ENCODE data around the gene HNRNPDL.
"Not testable (repeated sequence)": the region's sequence is repeated elsewhere in the genome, so short reads cannot be mapped to it uniquely, and the experiment has no call there.

The HNRNPDL gene

DNA sequence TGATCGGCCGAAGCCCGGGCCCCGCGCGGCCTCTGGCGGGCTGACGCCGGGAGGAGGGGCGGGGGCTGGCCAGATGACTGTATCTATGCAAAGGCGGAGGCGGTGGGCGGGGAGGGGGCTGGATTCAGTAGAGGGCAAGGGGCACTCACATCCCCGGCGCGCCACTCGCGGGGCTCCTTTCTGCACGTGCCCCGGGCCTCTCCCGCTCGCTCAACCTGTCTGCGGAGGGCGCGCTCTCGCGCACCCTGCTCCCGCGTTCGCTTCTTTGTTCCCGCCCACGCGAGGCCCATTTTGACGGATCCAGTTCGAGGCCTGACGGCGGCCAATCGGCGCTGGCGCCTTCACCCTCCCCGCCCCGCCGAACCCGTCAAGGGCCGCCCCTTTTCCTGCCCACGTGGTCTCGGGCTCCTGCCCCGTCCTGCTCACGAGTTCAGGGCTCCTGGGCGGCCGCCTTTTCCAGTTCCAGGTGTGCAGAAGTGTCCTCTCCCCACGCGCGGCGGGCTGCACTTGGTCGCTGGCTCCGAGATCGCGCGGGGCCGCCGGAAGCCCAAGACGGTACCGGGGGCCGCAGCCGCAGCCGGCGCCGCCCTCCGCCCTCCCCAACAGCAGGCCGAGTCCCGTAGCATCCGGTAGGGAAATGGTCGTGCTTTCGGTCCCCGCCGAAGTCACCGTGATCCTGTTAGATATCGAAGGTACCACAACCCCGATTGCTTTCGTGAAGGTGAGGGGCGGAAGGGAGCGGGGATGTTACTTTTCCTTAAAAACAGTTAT lies at the start of gene HNRNPDL, which contains the start of gene ENOPH1:
Gene HNRNPDL (minus strand): TSS at position 270 of the 771 bp plus-strand sequence. CDS start 772 bp downstream, outside the sequence.
Gene ENOPH1 (plus strand): TSS at position 398 of the 771 bp plus-strand sequence. CDS start 240 bp downstream, at position 638.
- Histone ChIP-seq H3K36me3 (ENCODE audit: control insufficient read depth in 1 of 2, insufficient read depth in 2 of 2, low read length in 2 of 2) (peaks cover 16 to 18% of the 10 kb centered on the region in 2 donors), H3K4me1 (ENCODE audit: control insufficient read depth in 1 of 2, insufficient read depth in 2 of 2, low read length in 2 of 2) (peaks cover 8 to 37% of the 10 kb centered on the region in 2 donors), H3K4me3 (ENCODE audit: low read depth in 1 of 2, low read length in 2 of 2) (peak within 1 kb of the TSS; percentile 96 to 97), H3K27me3 (ENCODE audit: low read depth, low read length) (no peaks in the 10 kb centered on the region), H3K9me3 (ENCODE audit: control insufficient read depth in 1 of 2, low read length in 2 of 2) (no peaks in the 10 kb centered on the region), H3K27ac (ENCODE audit: low read length) (peak within 1 kb of the TSS; percentile 96)

DNA sequence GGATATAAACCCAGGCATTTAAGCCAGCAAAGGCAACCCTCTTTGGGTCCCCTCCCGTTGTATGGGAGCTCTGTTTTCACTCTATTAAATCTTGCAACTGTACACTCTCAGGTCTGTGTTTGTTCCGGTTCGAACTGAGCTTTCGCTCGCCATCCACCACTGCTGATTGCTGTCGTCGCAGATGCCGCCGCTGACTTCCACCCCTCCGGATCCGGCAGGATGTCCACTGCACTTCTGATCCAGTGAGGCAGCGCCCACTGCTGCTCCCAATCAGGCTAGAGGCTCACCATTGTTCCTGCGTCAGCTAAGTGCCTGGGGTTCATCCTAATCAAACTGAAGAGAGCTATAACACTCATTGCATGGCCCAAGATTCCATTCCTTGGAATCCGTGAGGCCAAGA lies 49.3 kb upstream of the HNRNPDL start:
- Histone ChIP-seq H3K27ac (ENCODE audit: low read length) (no peak overlapping the region), H3K27me3 (ENCODE audit: low read depth, low read length) (no peaks in the 10 kb centered on the region), H3K4me3 (ENCODE audit: low read depth in 1 of 2, low read length in 2 of 2) (no peak overlapping the region), H3K9me3 (ENCODE audit: control insufficient read depth in 1 of 2, low read length in 2 of 2) (no peaks in the 10 kb centered on the region), H3K4me1 (ENCODE audit: control insufficient read depth in 1 of 2, insufficient read depth in 2 of 2, low read length in 2 of 2) (no peaks in the 10 kb centered on the region), H3K36me3 (ENCODE audit: control insufficient read depth in 1 of 2, insufficient read depth in 2 of 2, low read length in 2 of 2) (no peaks in the 10 kb centered on the region)

DNA sequence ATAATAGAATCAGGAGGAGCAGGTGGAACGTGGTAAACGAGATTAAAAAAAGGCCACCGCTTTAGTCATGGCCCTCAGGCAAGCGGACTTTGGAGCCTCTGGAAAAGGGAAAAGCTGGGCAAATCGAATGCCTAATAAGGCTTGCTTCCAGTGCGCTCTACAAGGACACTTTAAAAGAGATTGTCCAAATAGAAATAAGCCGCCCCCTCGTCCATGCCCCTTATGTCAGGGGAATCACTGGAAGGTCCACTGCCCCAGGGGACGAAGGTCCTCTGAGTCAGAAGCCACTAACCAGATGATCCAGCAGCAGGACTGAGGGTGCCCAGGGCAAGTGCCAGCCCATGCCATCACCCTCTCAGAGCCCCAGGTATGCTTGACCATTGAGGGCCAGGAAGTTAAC lies 47.2 kb upstream of the HNRNPDL start:
- H3K4me1 ChIP-seq (ENCODE audit: control insufficient read depth in 1 of 2, insufficient read depth in 2 of 2, low read length in 2 of 2); H3K4me3 ChIP-seq (ENCODE audit: low read depth in 1 of 2, low read length in 2 of 2); H3K27ac ChIP-seq (ENCODE audit: low read length); H3K9me3 ChIP-seq (ENCODE audit: control insufficient read depth in 1 of 2, low read length in 2 of 2); H3K27me3 ChIP-seq (ENCODE audit: low read depth, low read length); H3K36me3 ChIP-seq (ENCODE audit: control insufficient read depth in 1 of 2, insufficient read depth in 2 of 2, low read length in 2 of 2): not testable (repeated sequence)

DNA sequence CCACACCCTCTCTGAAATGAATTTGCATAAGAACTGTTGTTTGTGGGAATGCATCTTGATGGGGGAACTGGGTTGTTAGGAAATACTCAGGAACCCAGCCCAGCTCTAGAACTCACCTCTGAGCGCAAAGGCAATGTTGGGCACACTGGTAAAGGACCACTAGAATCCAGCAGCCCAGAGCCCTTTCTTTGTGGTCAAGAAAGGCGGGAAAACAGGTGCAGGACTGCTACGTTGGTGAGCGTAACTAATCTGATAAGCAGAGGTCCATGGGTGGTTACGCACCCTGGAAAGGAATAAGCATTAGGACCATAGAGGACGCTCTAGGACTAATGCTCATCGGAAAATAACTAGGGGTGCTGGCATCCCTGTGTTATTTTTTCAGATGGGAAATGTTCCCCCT lies 45.7 kb upstream of the HNRNPDL start:
- not testable (repeated sequence) for H3K27me3 ChIP-seq (ENCODE audit: low read depth, low read length); H3K4me3 ChIP-seq (ENCODE audit: low read depth in 1 of 2, low read length in 2 of 2); H3K36me3 ChIP-seq (ENCODE audit: control insufficient read depth in 1 of 2, insufficient read depth in 2 of 2, low read length in 2 of 2); H3K4me1 ChIP-seq (ENCODE audit: control insufficient read depth in 1 of 2, insufficient read depth in 2 of 2, low read length in 2 of 2); H3K9me3 ChIP-seq (ENCODE audit: control insufficient read depth in 1 of 2, low read length in 2 of 2); H3K27ac ChIP-seq (ENCODE audit: low read length)

DNA sequence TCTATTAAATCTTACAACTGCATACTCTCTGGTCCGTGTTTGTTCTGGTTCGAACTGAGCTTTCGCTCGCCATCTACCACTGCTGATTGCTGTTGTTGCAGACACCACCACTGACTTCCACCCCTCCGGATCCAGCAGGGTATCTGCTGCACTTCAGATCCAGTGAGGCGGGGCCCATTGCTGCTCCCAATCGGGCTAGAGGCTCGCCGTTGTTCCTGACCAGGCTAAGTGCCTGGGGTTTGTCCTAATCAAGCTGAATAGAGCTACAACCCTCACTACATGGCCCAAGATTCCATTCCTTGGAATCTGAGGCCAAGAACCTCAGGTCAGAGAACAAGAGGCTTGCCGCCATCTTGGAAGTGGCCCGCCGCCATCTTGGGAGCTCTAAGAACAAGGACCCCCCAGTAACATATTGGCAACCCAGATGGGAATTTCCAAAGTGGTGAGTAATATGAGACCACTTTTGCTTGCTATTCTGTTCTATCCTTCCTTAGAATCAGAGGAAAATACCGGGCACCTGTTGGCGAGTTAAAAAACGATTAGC lies 43.4 kb upstream of the HNRNPDL start:
- Histone ChIP-seq H3K27me3 (ENCODE audit: low read depth, low read length) (no peaks in the 10 kb centered on the region), H3K27ac (ENCODE audit: low read length) (no peak overlapping the region), H3K9me3 (ENCODE audit: control insufficient read depth in 1 of 2, low read length in 2 of 2) (no peaks in the 10 kb centered on the region), H3K4me3 (ENCODE audit: low read depth in 1 of 2, low read length in 2 of 2) (no peak overlapping the region), H3K36me3 (ENCODE audit: control insufficient read depth in 1 of 2, insufficient read depth in 2 of 2, low read length in 2 of 2) (no peaks in the 10 kb centered on the region), H3K4me1 (ENCODE audit: control insufficient read depth in 1 of 2, insufficient read depth in 2 of 2, low read length in 2 of 2) (peaks cover 0 to 4% of the 10 kb centered on the region in 2 donors)

DNA sequence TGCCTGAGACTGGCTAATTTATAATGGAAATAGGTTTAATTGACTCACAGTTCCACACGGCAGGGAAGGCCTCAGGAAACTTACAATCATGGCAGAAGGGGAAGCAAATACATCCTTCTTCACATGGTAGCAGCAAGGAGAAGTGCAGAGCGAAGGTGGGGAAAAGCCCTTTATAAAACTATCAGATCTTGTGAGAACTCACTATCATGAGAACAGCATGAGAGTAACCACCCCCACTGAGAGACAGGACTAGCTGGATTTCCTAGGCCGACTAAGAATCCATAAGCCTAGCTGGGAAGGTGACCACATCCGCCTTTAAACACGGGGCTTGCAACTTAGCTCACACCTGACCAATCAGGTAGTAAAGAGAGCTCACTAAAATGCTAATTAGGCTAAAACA lies 42.8 kb upstream of the HNRNPDL start:
- not testable (repeated sequence) for H3K27me3 ChIP-seq (ENCODE audit: low read depth, low read length); H3K9me3 ChIP-seq (ENCODE audit: control insufficient read depth in 1 of 2, low read length in 2 of 2); H3K4me1 ChIP-seq (ENCODE audit: control insufficient read depth in 1 of 2, insufficient read depth in 2 of 2, low read length in 2 of 2); H3K4me3 ChIP-seq (ENCODE audit: low read depth in 1 of 2, low read length in 2 of 2); H3K27ac ChIP-seq (ENCODE audit: low read length); H3K36me3 ChIP-seq (ENCODE audit: control insufficient read depth in 1 of 2, insufficient read depth in 2 of 2, low read length in 2 of 2)

DNA sequence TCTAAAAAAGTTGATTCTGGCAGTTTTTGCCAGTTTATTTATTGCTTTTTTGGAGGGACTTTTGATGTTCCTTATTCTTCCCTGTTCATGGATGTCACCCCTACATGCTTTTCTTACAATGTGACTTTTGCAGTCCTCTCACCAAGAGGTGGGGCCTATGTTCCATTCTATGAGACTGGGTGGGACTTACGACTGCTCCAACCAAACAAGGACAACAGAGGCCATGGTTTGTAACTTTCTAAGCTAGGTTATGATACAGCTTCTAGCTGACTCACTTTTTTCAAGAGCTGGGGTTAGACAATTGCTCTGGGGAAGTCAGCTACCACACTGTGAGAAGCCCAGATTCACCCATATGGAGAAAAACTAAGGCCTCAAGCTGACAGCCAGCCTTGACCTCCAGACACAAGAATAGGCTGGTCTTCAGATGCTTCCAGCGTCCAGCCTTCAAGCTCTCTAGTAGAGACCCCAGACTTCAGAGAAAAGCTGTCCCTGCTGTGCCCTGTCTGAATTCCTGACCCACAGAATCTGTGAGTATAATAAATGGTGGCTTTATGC lies 39.6 kb upstream of the HNRNPDL start:
- H3K9me3 ChIP-seq (ENCODE audit: control insufficient read depth in 1 of 2, low read length in 2 of 2): no peaks in the 10 kb centered on the region
- H3K4me1 ChIP-seq (ENCODE audit: control insufficient read depth in 1 of 2, insufficient read depth in 2 of 2, low read length in 2 of 2): peaks cover 0 to 4% of the 10 kb centered on the region in 2 donors
- no peaks in the 10 kb centered on the region for H3K27me3 ChIP-seq (ENCODE audit: low read depth, low read length)
- no peak overlapping the region for H3K27ac ChIP-seq (ENCODE audit: low read length)
- no peak overlapping the region for H3K4me3 ChIP-seq (ENCODE audit: low read depth in 1 of 2, low read length in 2 of 2)
- no peaks in the 10 kb centered on the region for H3K36me3 ChIP-seq (ENCODE audit: control insufficient read depth in 1 of 2, insufficient read depth in 2 of 2, low read length in 2 of 2)

DNA sequence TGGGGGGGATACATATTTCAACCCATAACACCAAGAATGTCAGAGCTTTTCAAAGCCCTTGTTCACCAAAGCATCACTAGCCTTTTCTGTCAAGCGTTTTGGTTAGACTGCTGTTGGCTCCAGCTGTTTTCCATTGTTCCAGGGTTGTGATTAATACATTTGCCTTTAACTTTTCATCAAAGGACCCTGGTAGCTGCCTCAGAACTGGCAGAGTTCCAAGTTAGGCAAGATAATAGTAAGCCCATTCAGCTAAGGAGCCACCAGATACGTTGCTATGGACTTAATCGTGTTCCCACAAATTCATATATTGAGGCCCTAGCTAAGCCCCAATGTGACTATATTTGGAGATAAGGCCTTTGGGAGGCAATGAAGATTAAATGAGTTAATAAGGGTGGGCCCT lies 37.2 kb upstream of the HNRNPDL start:
- peaks cover 0 to 16% of the 10 kb centered on the region in 2 donors for H3K4me1 ChIP-seq (ENCODE audit: control insufficient read depth in 1 of 2, insufficient read depth in 2 of 2, low read length in 2 of 2)
- H3K27ac ChIP-seq (ENCODE audit: low read length): no peak overlapping the region
- no peak overlapping the region for H3K4me3 ChIP-seq (ENCODE audit: low read depth in 1 of 2, low read length in 2 of 2)
- no peaks in the 10 kb centered on the region for H3K27me3 ChIP-seq (ENCODE audit: low read depth, low read length)
- H3K36me3 ChIP-seq (ENCODE audit: control insufficient read depth in 1 of 2, insufficient read depth in 2 of 2, low read length in 2 of 2): no peaks in the 10 kb centered on the region
- H3K9me3 ChIP-seq (ENCODE audit: control insufficient read depth in 1 of 2, low read length in 2 of 2): no peaks in the 10 kb centered on the region

DNA sequence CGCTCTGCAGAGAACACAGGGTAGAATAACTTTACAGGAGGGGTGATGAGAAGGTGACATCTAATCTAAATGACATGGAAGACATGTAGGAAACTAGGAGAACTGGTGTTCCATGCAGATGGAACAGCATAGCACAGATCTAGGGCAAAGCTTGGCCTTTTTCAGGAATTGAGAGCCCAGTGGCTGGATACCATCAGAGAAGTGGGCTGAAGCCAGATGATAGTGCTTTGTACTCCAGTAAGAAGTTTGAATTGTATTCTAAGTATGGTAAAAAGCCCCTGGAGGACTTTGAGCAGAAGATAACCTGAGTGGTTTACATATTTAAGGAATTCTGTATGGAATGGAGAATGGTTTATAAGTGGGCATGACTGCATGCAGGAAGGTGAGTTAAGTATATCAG lies 33.0 kb upstream of the HNRNPDL start:
- H3K27ac ChIP-seq (ENCODE audit: low read length): no peak overlapping the region

DNA sequence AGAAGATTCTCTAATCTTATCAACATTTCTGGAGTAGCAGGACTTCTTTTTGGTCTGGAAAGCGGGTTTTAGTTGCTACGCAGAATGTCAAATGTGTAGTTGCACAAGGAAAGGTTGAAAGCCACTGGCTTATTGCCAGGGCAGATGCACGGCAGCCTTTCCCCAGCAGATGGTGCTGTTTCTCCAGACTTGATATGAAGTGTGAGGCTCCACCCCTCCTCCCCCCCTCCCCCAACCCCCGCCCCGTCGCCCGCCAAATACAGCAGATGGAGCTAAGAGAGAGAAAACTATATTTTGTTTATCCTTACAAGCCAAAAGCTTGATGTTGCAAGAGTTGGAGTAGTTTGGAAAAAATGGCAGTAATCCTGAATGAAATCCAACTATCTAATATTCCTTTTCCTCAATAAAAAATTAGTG lies 32.2 kb upstream of the HNRNPDL start:
- no peak overlapping the region for H3K4me3 ChIP-seq (ENCODE audit: low read depth in 1 of 2, low read length in 2 of 2)

More for the DNA sequence above, 33.0 kb upstream of the HNRNPDL start:
- Histone ChIP-seq H3K27me3 (ENCODE audit: low read depth, low read length) (no peaks in the 10 kb centered on the region), H3K36me3 (ENCODE audit: control insufficient read depth in 1 of 2, insufficient read depth in 2 of 2, low read length in 2 of 2) (peaks cover 10 to 19% of the 10 kb centered on the region in 2 donors), H3K9me3 (ENCODE audit: control insufficient read depth in 1 of 2, low read length in 2 of 2) (no peaks in the 10 kb centered on the region), H3K4me3 (ENCODE audit: low read depth in 1 of 2, low read length in 2 of 2) (no peak overlapping the region), H3K4me1 (ENCODE audit: control insufficient read depth in 1 of 2, insufficient read depth in 2 of 2, low read length in 2 of 2) (peaks cover 0 to 12% of the 10 kb centered on the region in 2 donors)

DNA sequence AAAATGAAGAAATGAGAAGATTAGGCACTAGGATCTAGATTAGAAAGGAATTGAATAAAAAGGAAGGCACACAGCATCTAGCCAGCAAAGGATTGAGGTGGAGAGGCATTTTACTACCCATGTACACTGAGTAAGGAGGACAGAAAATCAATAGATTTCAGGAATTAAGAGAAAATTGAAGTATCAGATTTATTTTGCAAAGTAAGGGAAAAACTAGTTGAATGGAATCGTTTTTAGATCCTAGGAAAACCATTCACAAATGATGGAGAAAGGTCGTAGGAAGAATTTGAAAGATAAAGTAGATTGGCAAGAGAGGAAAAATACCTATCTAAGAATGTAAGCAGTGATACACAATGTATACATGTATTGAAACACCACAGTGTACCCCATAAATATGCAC lies 31.4 kb upstream of the HNRNPDL start:
- peaks cover 12 to 33% of the 10 kb centered on the region in 2 donors for H3K36me3 ChIP-seq (ENCODE audit: control insufficient read depth in 1 of 2, insufficient read depth in 2 of 2, low read length in 2 of 2)
- no peak overlapping the region for H3K4me3 ChIP-seq (ENCODE audit: low read depth in 1 of 2, low read length in 2 of 2)
- no peaks in the 10 kb centered on the region for H3K9me3 ChIP-seq (ENCODE audit: control insufficient read depth in 1 of 2, low read length in 2 of 2)
- peaks cover 0 to 12% of the 10 kb centered on the region in 2 donors for H3K4me1 ChIP-seq (ENCODE audit: control insufficient read depth in 1 of 2, insufficient read depth in 2 of 2, low read length in 2 of 2)
- H3K27ac ChIP-seq (ENCODE audit: low read length): no peak overlapping the region
- no peaks in the 10 kb centered on the region for H3K27me3 ChIP-seq (ENCODE audit: low read depth, low read length)

More for the DNA sequence above, 32.2 kb upstream of the HNRNPDL start:
- Histone ChIP-seq H3K4me1 (ENCODE audit: control insufficient read depth in 1 of 2, insufficient read depth in 2 of 2, low read length in 2 of 2) (peaks cover 0 to 12% of the 10 kb centered on the region in 2 donors), H3K27me3 (ENCODE audit: low read depth, low read length) (no peaks in the 10 kb centered on the region), H3K27ac (ENCODE audit: low read length) (no peak overlapping the region), H3K36me3 (ENCODE audit: control insufficient read depth in 1 of 2, insufficient read depth in 2 of 2, low read length in 2 of 2) (peaks cover 10 to 25% of the 10 kb centered on the region in 2 donors), H3K9me3 (ENCODE audit: control insufficient read depth in 1 of 2, low read length in 2 of 2) (no peaks in the 10 kb centered on the region)

Data from muscle layer of duodenum (tissue), 2 donors.